Measurements from ENCODE around the gene SENP5. TPM values are rescaled to one million over a fixed set of nuclear protein-coding genes. Genes with fewer than 3 reads are reported as not detected.

The SENP5 gene
- total RNA-seq, 1 donor from 2014 or later: 19.7 TPM

- TF ChIP-seq, protein P1, sequence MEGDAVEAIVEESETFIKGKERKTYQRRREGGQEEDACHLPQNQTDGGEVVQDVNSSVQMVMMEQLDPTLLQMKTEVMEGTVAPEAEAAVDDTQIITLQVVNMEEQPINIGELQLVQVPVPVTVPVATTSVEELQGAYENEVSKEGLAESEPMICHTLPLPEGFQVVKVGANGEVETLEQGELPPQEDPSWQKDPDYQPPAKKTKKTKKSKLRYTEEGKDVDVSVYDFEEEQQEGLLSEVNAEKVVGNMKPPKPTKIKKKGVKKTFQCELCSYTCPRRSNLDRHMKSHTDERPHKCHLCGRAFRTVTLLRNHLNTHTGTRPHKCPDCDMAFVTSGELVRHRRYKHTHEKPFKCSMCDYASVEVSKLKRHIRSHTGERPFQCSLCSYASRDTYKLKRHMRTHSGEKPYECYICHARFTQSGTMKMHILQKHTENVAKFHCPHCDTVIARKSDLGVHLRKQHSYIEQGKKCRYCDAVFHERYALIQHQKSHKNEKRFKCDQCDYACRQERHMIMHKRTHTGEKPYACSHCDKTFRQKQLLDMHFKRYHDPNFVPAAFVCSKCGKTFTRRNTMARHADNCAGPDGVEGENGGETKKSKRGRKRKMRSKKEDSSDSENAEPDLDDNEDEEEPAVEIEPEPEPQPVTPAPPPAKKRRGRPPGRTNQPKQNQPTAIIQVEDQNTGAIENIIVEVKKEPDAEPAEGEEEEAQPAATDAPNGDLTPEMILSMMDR (conservative IDR thresholded peaks at IDR 0.05; ENCODE audit: low read depth, low read length): no peak
- no peak overlapping the region for H3K4me3 ChIP-seq (ENCODE audit: low read depth, low read length)
- no peak for DNase-seq (ENCODE audit: low read depth)
Observed at GRCh38 chr3:196966526-196967401, 99.0 kb downstream of the SENP5 start.

- TF ChIP-seq, protein P1 (conservative IDR thresholded peaks at IDR 0.05; ENCODE audit: low read depth, low read length): no peak
- peak overlapping the region; percentile 71 for H3K4me3 ChIP-seq (ENCODE audit: low read depth, low read length)
Observed at GRCh38 chr3:196967412-196968232, 99.9 kb downstream of the SENP5 start.

DNA sequence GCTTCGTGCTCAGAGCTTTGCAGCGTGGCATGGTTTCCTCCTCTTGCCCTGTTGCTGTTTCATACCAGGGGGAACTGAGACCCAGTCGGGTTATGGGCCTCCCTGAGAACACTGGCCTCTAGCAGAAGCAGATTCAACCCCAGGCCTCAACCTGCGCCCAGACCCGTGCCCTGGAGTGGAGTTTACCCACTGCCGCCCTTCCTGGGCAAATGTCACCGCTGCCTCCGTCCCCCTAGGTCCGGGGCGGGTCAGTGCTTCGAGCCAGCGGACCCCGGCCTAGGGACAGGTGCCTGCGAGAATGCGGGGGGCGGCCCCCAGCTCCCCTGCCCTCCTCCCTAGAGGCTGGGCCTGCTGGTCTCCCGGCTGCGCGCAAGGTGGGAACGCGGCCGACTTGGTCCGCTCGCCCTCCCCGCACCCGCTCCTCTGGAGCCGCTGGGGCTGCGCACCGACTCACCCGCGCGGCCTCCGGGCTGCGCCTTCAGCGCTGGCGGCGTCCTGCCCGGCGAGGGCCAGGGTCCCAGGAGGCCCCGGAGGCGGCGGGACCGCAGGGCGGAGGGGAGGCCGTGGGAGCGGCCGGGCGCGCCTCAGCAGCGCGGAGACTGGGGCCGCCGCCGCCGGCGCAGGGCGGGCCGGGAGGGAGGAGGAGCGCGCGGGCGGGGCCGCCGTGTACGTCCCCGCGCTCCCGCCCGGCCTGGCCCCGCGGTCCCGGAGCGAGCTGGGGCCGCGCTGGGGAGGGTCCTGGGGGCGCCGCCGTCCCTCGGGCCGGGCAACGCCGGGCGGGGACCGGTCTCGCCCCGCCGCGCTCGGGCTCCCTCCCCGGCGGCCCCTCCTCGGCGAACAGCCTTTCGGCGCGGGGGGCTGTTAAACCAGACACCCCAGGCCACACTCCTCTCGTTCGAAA lies 100.8 kb downstream of the SENP5 start, which contains the start of gene PIGZ:
TSS of gene PIGZ (minus strand) at position 601 of the 901 bp plus-strand sequence. CDS start 16,802 bp downstream, outside the sequence.
- TF ChIP-seq, protein P1 (conservative IDR thresholded peaks at IDR 0.05; ENCODE audit: low read depth, low read length): no peak

More at GRCh38 chr3:196967412-196968232, 99.9 kb downstream of the SENP5 start:
- no peak for DNase-seq (ENCODE audit: low read depth)

GRCh38 chr3:196969134-196969659 lies 101.5 kb downstream of the SENP5 start:
- H3K4me3 ChIP-seq (ENCODE audit: low read depth, low read length): peak overlapping the region; percentile 65
- DNase-seq (ENCODE audit: low read depth): no peak
- TF ChIP-seq, protein P1 (conservative IDR thresholded peaks at IDR 0.05; ENCODE audit: low read depth, low read length): no peak

More for the DNA sequence above, 100.8 kb downstream of the SENP5 start, which contains the start of gene PIGZ:
- H3K4me3 ChIP-seq (ENCODE audit: low read depth, low read length): peak within 1 kb of the TSS; percentile 71
- DNase-seq (ENCODE audit: low read depth): no peak

- no peak for DNase-seq (ENCODE audit: low read depth)
- TF ChIP-seq, protein P1 (conservative IDR thresholded peaks at IDR 0.05; ENCODE audit: low read depth, low read length): peak; percentile 47
- H3K4me3 ChIP-seq (ENCODE audit: low read depth, low read length): peak overlapping the region; percentile 65
Observed at GRCh38 chr3:196969660-196970546, 102.2 kb downstream of the SENP5 start.
